Activated CD8-positive, alpha-beta memory T cell treated with anti-CD3 and anti-CD28 coated beads for 24 hours (primary cell): Measurements from ENCODE around the gene PCDHB2.
"Not testable (repeated sequence)": the region's sequence is repeated elsewhere in the genome, so short reads cannot be mapped to it uniquely, and the experiment has no call there.

Source experiments
- DNase-seq: peaks from one replicate; pipeline ENCODE4 v3.0.0-alpha.2; 2020

PCDHB2 gene

GRCh38 chr5:141094481-141095262 is at the start of gene PCDHB2:
TSS of gene PCDHB2 (plus strand) at chr5:141094615. CDS start at chr5:141094791, 176 bp downstream.
- no peak for DNase-seq

GRCh38 chr5:141050622-141051520 is 43.5 kb upstream of the PCDHB2 start, which contains the start of gene PCDHB1:
TSS of gene PCDHB1 (plus strand) at chr5:141051374. CDS start at chr5:141051471, 97 bp downstream.
- DNase-seq, result no peak

- DNase-seq, result no peak
Measured at GRCh38 chr5:141051521-141051866, 42.9 kb upstream of the PCDHB2 start.

GRCh38 chr5:141077826-141078225 is 16.6 kb upstream of the PCDHB2 start:
- no peak for DNase-seq

GRCh38 chr5:141082228-141082627 is 12.2 kb upstream of the PCDHB2 start:
- no peak for DNase-seq

- DNase-seq, result peak; percentile 59
Measured at GRCh38 chr5:141084487-141084989, 9.9 kb upstream of the PCDHB2 start.

- DNase-seq, result no peak
Measured at GRCh38 chr5:141095263-141095641, 837 bp downstream of the PCDHB2 start.

- DNase-seq, result not testable (repeated sequence)
Measured at GRCh38 chr5:141096181-141096580, 1.8 kb downstream of the PCDHB2 start.

GRCh38 chr5:141096586-141096985 is 2.2 kb downstream of the PCDHB2 start:
- DNase-seq, result not testable (repeated sequence)

GRCh38 chr5:141100243-141100805 is 5.9 kb downstream of the PCDHB2 start, which contains the start of gene PCDHB3:
TSS of gene PCDHB3 (plus strand) at chr5:141100473. CDS start at chr5:141100650, 177 bp downstream.
- DNase-seq, result no peak

- DNase-seq, result no peak
Measured at GRCh38 chr5:141101059-141101458, 6.6 kb downstream of the PCDHB2 start.

GRCh38 chr5:141102070-141102469 is 7.7 kb downstream of the PCDHB2 start:
- DNase-seq, result not testable (repeated sequence)

GRCh38 chr5:141102471-141102870 is 8.1 kb downstream of the PCDHB2 start:
- not testable (repeated sequence) for DNase-seq

- no peak for DNase-seq
Measured at GRCh38 chr5:141105350-141105749, 10.9 kb downstream of the PCDHB2 start.

- no peak for DNase-seq
Measured at GRCh38 chr5:141119250-141119649, 24.8 kb downstream of the PCDHB2 start.

GRCh38 chr5:141121563-141121962 is 27.1 kb downstream of the PCDHB2 start, which contains the start of gene PCDHB4:
TSS of gene PCDHB4 (plus strand) at chr5:141121818. CDS start at chr5:141121999, 181 bp downstream.
- DNase-seq, result no peak

- DNase-seq, result no peak
Measured at GRCh38 chr5:141121985-141122384, 27.6 kb downstream of the PCDHB2 start.

GRCh38 chr5:141123396-141124135 is 29.2 kb downstream of the PCDHB2 start:
- DNase-seq, result not testable (repeated sequence)

- DNase-seq, result no peak
Measured at GRCh38 chr5:141127305-141127704, 32.9 kb downstream of the PCDHB2 start.

- no peak for DNase-seq
Measured at GRCh38 chr5:141135030-141135717, 40.8 kb downstream of the PCDHB2 start, which contains the start of gene PCDHB5. TSS of gene PCDHB5 (plus strand) at chr5:141135206. CDS start at chr5:141135435, 229 bp downstream.

- DNase-seq, result no peak
Measured at GRCh38 chr5:141135718-141136266, 41.4 kb downstream of the PCDHB2 start.
